ENCODE measurements around the gene METTL9.
"Not testable (repeated sequence)": the region's sequence is repeated elsewhere in the genome, so short reads cannot be mapped to it uniquely, and the experiment has no call there.

METTL9 gene

DNA sequence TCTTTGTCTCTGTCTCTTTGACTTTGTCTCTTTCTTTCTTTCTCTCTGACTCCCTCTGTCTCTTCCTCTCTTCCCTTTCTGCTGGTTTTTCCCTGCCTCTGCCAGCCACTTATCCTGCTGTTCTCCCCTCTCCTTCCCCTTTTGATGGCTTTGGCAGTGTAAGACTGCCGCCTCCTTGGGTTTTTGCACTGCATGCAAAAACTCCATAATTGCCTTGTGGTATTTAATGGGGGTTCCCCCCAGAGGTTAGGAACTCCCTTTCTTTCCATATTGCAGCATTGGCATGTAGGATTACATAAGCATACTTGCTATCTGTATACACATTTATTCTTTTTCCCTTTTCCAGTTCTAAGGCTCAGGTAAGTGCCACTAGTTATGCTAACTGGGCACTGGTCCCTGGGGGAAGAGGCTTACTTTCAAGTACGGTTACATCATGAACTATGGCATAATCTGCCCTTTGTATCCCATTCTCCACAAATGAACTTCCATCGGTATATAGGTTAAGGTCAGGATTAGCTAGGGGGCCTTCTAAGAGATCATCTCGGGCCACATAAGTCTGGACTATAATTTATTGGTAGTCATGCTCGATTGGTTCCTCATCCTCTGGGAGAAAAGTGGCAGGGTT, 32.7 kb downstream of the METTL9 start:
- H3K79me2 ChIP-seq (ENCODE audit: low read length); H3K9me3 ChIP-seq (ENCODE audit: insufficient read depth, low read length); H3K4me1 ChIP-seq (ENCODE audit: low read length); H2AFZ ChIP-seq (ENCODE audit: low read depth, low read length); H3K27ac ChIP-seq (ENCODE audit: low read length); H3K9ac ChIP-seq (ENCODE audit: low read length); H3K4me2 ChIP-seq (ENCODE audit: low read length); H4K20me1 ChIP-seq (ENCODE audit: insufficient read depth, low read length); H3K27me3 ChIP-seq (ENCODE audit: low read depth, low read length); H3K4me3 ChIP-seq (ENCODE audit: low read length): not testable (repeated sequence)
- H3K36me3 ChIP-seq (replicated peaks; ENCODE audit: low read depth, low read length), result peaks cover 12% of the 10 kb centered on the region

DNA sequence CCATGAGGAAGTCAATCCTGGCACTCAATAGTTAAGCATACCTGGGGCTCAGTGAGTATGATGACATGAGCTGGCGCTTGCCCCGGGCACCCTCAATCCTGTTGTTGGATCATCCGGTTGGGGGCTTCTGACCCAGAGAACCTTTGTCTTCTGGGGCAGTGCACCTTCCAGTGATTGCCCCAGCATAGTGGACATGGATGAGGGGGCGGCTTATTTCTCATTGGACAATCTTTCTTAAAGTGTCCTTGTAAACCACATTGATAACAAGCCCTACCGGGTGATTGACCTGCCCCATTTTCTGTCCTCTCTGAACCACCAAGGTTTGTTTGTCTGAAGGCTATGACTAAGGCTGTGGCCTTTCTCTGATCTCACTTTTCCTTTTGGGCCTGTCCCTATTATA, 34.8 kb downstream of the METTL9 start:
- peaks cover 2% of the 10 kb centered on the region for H3K36me3 ChIP-seq (replicated peaks; ENCODE audit: low read depth, low read length)
- H3K27ac ChIP-seq (ENCODE audit: low read length), result no peak overlapping the region
- H3K9me3 ChIP-seq (ENCODE audit: insufficient read depth, low read length), result no peaks in the 10 kb centered on the region
- no peak overlapping the region for H3K9ac ChIP-seq (ENCODE audit: low read length)
- TF ChIP-seq EZH2phosphoT487 (IDR thresholded peaks at IDR 0.05; ENCODE audit: low read depth), result no peak
- TF ChIP-seq, protein P1, sequence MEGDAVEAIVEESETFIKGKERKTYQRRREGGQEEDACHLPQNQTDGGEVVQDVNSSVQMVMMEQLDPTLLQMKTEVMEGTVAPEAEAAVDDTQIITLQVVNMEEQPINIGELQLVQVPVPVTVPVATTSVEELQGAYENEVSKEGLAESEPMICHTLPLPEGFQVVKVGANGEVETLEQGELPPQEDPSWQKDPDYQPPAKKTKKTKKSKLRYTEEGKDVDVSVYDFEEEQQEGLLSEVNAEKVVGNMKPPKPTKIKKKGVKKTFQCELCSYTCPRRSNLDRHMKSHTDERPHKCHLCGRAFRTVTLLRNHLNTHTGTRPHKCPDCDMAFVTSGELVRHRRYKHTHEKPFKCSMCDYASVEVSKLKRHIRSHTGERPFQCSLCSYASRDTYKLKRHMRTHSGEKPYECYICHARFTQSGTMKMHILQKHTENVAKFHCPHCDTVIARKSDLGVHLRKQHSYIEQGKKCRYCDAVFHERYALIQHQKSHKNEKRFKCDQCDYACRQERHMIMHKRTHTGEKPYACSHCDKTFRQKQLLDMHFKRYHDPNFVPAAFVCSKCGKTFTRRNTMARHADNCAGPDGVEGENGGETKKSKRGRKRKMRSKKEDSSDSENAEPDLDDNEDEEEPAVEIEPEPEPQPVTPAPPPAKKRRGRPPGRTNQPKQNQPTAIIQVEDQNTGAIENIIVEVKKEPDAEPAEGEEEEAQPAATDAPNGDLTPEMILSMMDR (IDR thresholded peaks at IDR 0.05; ENCODE audit: low read depth, low read length), result no peak
- no peak overlapping the region for H3K4me3 ChIP-seq (ENCODE audit: low read length)
- no peaks in the 10 kb centered on the region for H3K79me2 ChIP-seq (ENCODE audit: low read length)
- no peak overlapping the region for H3K4me2 ChIP-seq (ENCODE audit: low read length)
- no peaks in the 10 kb centered on the region for H4K20me1 ChIP-seq (ENCODE audit: insufficient read depth, low read length)
- peaks cover 7% of the 10 kb centered on the region for H3K4me1 ChIP-seq (ENCODE audit: low read length)
- H3K27me3 ChIP-seq (ENCODE audit: low read depth, low read length), result no peaks in the 10 kb centered on the region
- H2AFZ ChIP-seq (ENCODE audit: low read depth, low read length), result no peak overlapping the region

DNA sequence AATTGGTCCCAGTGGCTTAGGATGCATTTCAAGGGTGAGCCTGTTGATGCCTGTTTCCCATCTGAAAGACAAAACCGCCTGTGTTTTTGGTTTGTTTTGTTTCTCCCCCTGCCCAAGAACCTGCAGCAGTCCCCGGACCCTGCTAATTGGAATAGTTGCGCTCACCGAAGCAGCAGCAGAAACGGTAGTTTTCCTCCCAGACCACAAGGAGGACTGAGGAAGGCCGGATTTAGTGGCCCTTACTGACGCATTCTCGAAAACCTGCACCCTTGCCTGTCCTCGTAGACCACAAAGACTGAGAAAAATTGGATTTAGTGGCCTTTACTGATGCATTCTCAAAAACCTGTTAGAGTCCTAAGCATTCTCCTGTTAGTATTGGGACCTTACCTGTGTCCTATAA, 36.3 kb downstream of the METTL9 start:
- H3K4me2 ChIP-seq (ENCODE audit: low read length); H3K4me1 ChIP-seq (ENCODE audit: low read length); H3K27me3 ChIP-seq (ENCODE audit: low read depth, low read length); H4K20me1 ChIP-seq (ENCODE audit: insufficient read depth, low read length); H3K27ac ChIP-seq (ENCODE audit: low read length); H2AFZ ChIP-seq (ENCODE audit: low read depth, low read length); H3K36me3 ChIP-seq (replicated peaks; ENCODE audit: low read depth, low read length); H3K79me2 ChIP-seq (ENCODE audit: low read length); H3K9me3 ChIP-seq (ENCODE audit: insufficient read depth, low read length); H3K9ac ChIP-seq (ENCODE audit: low read length); H3K4me3 ChIP-seq (ENCODE audit: low read length): not testable (repeated sequence)

DNA sequence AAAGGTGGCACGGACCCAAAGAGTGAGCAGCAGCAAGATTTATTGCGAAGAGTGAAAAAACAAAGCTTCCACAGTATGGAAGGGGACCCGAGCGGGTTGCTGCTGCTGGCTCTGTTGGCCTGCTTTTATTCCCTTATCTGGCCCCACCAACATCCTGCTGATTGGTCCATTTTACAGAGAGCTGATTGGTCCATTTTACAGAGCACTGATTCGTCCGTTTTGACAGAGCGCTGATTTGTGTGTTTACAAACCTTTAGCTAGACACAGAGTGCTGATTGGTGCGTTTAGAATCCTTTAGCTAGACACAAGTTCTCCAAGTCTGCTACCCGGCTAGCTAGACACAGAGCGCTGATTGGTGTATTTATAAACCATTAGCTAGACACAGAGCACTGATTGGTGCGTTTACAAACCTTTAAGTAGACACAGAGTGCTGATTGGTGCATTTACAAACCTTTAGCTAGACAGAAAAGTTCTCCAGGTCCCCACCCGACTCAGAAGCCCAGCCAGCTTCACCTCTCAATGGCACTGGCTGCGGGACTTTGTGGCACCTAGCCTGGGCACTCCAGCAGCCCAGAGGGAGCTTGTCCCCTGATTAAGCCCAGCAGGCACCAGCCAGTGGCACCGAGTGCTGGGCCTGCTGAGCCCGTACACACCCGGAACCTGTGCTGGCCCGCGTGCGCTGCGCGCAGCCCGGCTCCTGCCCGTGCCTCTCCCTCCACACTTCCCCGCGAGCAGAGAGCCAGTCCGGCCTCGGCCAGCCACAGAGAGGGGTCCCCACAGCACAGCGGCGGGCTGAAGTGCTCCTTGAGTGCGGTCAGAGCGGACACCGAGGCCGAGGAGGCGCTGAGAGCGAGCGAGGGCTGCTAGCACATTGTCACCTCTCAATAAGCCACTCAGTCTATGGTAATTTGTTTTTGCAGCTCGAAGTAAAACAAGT, 37.9 kb downstream of the METTL9 start:
- Histone ChIP-seq H3K9me3 (ENCODE audit: insufficient read depth, low read length) (no peaks in the 10 kb centered on the region), H3K4me1 (ENCODE audit: low read length) (peaks cover 12% of the 10 kb centered on the region), H3K36me3 (replicated peaks; ENCODE audit: low read depth, low read length) (no peaks in the 10 kb centered on the region), H3K79me2 (ENCODE audit: low read length) (no peaks in the 10 kb centered on the region), H3K27me3 (ENCODE audit: low read depth, low read length) (no peaks in the 10 kb centered on the region), H3K4me2 (ENCODE audit: low read length) (no peak overlapping the region), H3K9ac (ENCODE audit: low read length) (no peak overlapping the region), H3K4me3 (ENCODE audit: low read length) (no peak overlapping the region), H2AFZ (ENCODE audit: low read depth, low read length) (no peak overlapping the region), H3K27ac (ENCODE audit: low read length) (no peak overlapping the region), H4K20me1 (ENCODE audit: insufficient read depth, low read length) (no peaks in the 10 kb centered on the region)
- TF ChIP-seq, protein P1 (IDR thresholded peaks at IDR 0.05; ENCODE audit: low read depth, low read length), result no peak
- no peak for TF ChIP-seq EZH2phosphoT487 (IDR thresholded peaks at IDR 0.05; ENCODE audit: low read depth)

DNA sequence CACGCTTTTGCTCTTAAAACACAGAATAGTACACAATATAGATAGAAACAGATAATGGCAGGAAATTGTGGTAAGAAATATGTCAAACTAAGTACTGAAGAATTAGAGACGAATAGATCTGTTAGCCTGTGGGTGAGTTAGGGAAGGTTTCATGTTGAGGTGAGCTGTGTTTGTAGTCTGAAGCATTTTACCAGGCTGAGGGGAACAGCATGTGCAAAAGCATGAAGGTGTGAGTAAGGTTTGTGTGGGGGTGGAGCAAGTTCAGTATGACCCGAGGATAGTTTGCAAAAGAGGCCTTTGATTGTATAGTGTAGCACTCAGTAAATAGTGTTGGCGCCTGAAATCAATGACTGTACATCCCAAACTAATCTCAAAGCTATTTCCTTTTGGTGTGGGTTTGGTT, 39.2 kb downstream of the METTL9 start:
- H2AFZ ChIP-seq (ENCODE audit: low read depth, low read length), result no peak overlapping the region
- H4K20me1 ChIP-seq (ENCODE audit: insufficient read depth, low read length), result no peaks in the 10 kb centered on the region
- H3K36me3 ChIP-seq (replicated peaks; ENCODE audit: low read depth, low read length), result no peaks in the 10 kb centered on the region
- H3K79me2 ChIP-seq (ENCODE audit: low read length), result no peaks in the 10 kb centered on the region
- no peak overlapping the region for H3K4me2 ChIP-seq (ENCODE audit: low read length)
- H3K27me3 ChIP-seq (ENCODE audit: low read depth, low read length), result no peaks in the 10 kb centered on the region
- peaks cover 18% of the 10 kb centered on the region for H3K4me1 ChIP-seq (ENCODE audit: low read length)
- TF ChIP-seq, protein P1 (IDR thresholded peaks at IDR 0.05; ENCODE audit: low read depth, low read length), result no peak
- no peak for TF ChIP-seq EZH2phosphoT487 (IDR thresholded peaks at IDR 0.05; ENCODE audit: low read depth)
- no peak overlapping the region for H3K4me3 ChIP-seq (ENCODE audit: low read length)
- no peak overlapping the region for H3K9ac ChIP-seq (ENCODE audit: low read length)
- H3K27ac ChIP-seq (ENCODE audit: low read length), result no peak overlapping the region
- H3K9me3 ChIP-seq (ENCODE audit: insufficient read depth, low read length), result no peaks in the 10 kb centered on the region
